ENCODE data around the gene CRNKL1. TPM values are rescaled to one million over a fixed set of nuclear protein-coding genes. Genes with fewer than 3 reads are reported as not detected.

CRNKL1 gene
- polyA plus RNA-seq, 1 of the 3 experiments (the other 2 are of a cell fraction), result 7.6 TPM

DNA sequence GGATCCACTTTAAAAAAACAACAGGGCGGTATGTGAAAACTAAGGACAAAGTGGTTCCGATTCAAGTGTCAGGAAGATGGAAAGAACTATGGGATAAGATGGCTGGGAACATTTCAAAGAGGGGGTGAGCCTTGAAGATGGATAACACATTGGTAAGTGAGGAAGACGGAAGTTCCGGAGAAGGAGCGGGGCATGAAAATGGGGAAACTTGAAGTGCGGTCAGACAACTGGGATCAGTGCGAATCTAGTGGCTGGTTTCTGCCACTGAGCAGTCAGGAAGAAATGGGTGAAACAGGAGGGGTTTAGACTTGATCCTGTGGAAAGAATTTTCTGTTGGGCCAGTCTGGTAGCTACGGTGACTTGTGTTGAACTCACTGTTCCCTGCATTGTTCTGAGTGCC is 33.9 kb downstream of the CRNKL1 start:
- H3K79me2 ChIP-seq (ENCODE audit: insufficient read depth), result peaks cover 62% of the 10 kb centered on the region
- H3K27ac ChIP-seq (ENCODE audit: low read depth in 2 of 2, low read length in 1 of 2), result peak overlapping the region in 1 of 2 experiments; percentile 63; a peak in 1 of 4 replicates
- H4K20me1 ChIP-seq (ENCODE audit: insufficient read depth), result peaks cover 28% of the 10 kb centered on the region
- no peaks in the 10 kb centered on the region for H3K9me2 ChIP-seq
- no peak for DNase-seq
- 53% methylated on average over 8 of the region's 8 CpGs for WGBS (ENCODE audit: low lambda C conversion rate)
- TF ChIP-seq, protein P1, sequence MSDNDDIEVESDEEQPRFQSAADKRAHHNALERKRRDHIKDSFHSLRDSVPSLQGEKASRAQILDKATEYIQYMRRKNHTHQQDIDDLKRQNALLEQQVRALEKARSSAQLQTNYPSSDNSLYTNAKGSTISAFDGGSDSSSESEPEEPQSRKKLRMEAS (IDR thresholded peaks at IDR 0.05; ENCODE audit: low read depth), result no peak
- TF ChIP-seq NRF1 (IDR thresholded peaks at IDR 0.05; ENCODE audit: low read depth, low read length) (no peak), RCOR1 (IDR thresholded peaks at IDR 0.05; ENCODE audit: low read length) (no peak), NFIC (IDR thresholded peaks at IDR 0.05; ENCODE audit: borderline replicate concordance) (no peak), EZH2phosphoT487 (IDR thresholded peaks at IDR 0.05; ENCODE audit: borderline replicate concordance, low read depth) (no peak), FOXM1 (IDR thresholded peaks at IDR 0.05; ENCODE audit: low read depth) (no peak), TCF12 (IDR thresholded peaks at IDR 0.05) (no peak), MXI1 (IDR thresholded peaks at IDR 0.05; ENCODE audit: low read depth, low read length) (no peak)
- ChIA-PET POLR2A (interaction anchor here (1.8 kb wide), 1 partner anchor 34 kb away, joined by 11 read pairs; the partner anchor contains the start of genes CFAP61 and CRNKL1), CTCF (interaction anchor here (0.7 to 2.1 kb wide), 5 partner anchors 20 to 235 kb away, joined by 3 to 9 read pairs (median 5); partner anchors contain the start of genes CFAP61 and CRNKL1)
- H3K4me2 ChIP-seq, result peak overlapping the region; percentile 97
- peaks cover 6 to 17% of the 10 kb centered on the region in 2 experiments; a peak in 3 of 4 replicates for H3K4me1 ChIP-seq (ENCODE audit: control insufficient read depth in 1 of 2, insufficient read depth in 2 of 2, low read depth in 1 of 2, low read length in 1 of 2)
- H3K27me3 ChIP-seq (ENCODE audit: insufficient read depth), result no peaks in the 10 kb centered on the region
- H2AFZ ChIP-seq (ENCODE audit: low read depth), result no peak overlapping the region
- H3K4me3 ChIP-seq (ENCODE audit: low read depth in 2 of 2, low read length in 1 of 2), result peak overlapping the region; percentile 85 to 93
- peaks cover 3 to 12% of the 10 kb centered on the region in 2 experiments for H3K36me3 ChIP-seq (replicated peaks in 1 of 2; ENCODE audit: control insufficient read depth in 1 of 2, insufficient read depth in 2 of 2, low read length in 1 of 2)
- peaks cover 6% of the 10 kb centered on the region for H3F3A ChIP-seq (replicated peaks; ENCODE audit: insufficient read depth)
- no peaks in the 10 kb centered on the region for H3K9me3 ChIP-seq
- H3K9ac ChIP-seq, result peak overlapping the region; percentile 90

DNA sequence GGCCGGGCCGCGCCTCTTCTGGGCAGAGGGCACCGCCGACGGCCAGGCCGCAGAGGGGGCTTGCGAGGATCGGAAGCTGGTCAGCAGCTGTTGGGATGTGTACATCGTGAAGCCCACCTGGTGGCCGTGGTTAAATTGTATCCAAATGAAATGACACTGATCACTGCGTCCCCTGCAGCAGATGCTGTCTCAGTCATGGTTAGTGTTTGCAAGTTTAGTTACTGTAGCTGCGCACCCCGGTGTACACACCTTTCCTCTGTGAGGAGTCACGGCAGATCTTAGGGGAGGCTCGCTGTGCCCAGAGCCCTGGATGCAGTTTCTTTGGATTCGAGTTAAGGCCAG is 34.5 kb downstream of the CRNKL1 start:
- Histone ChIP-seq H2AFZ (ENCODE audit: low read depth) (peak overlapping the region; percentile 83; the same call in 1 of the 2 replicates), H4K20me1 (ENCODE audit: insufficient read depth) (peaks cover 25% of the 10 kb centered on the region), H3K9me2 (no peaks in the 10 kb centered on the region), H3K36me3 (replicated peaks in 1 of 2; ENCODE audit: control insufficient read depth in 1 of 2, insufficient read depth in 2 of 2, low read length in 1 of 2) (peaks cover 3 to 12% of the 10 kb centered on the region in 2 experiments), H3K4me3 (ENCODE audit: low read depth in 2 of 2, low read length in 1 of 2) (peak overlapping the region; percentile 85 to 93), H3K27me3 (ENCODE audit: insufficient read depth) (no peaks in the 10 kb centered on the region), H3K4me2 (peak overlapping the region; percentile 97), H3K27ac (ENCODE audit: low read depth in 2 of 2, low read length in 1 of 2) (peak overlapping the region; percentile 60 to 63; a peak in 2 of 4 replicates), H3K4me1 (ENCODE audit: control insufficient read depth in 1 of 2, insufficient read depth in 2 of 2, low read depth in 1 of 2, low read length in 1 of 2) (peaks cover 6 to 17% of the 10 kb centered on the region in 2 experiments; a peak in 3 of 4 replicates), H3F3A (replicated peaks; ENCODE audit: insufficient read depth) (peaks cover 6% of the 10 kb centered on the region), H3K9me3 (no peaks in the 10 kb centered on the region), H3K9ac (peak overlapping the region; percentile 90), H3K79me2 (ENCODE audit: insufficient read depth) (peaks cover 56% of the 10 kb centered on the region)
- WGBS (ENCODE audit: low lambda C conversion rate), result 0% methylated on average over 14 of the region's 17 CpGs
- no peak for DNase-seq
- ChIA-PET CTCF (interaction anchor here (0.7 to 2.1 kb wide), 9 partner anchors 21 to 235 kb away, joined by 3 to 9 read pairs (median 4); partner anchors contain the start of genes CFAP61 and CRNKL1), POLR2A (interaction anchor here (1.1 to 1.8 kb wide), 2 partner anchors 34 to 1510 kb away, joined by 3 to 11 read pairs; partner anchors contain the start of genes CFAP61, CRNKL1 and SEC23B)
- no peak for TF ChIP-seq FOXM1 (IDR thresholded peaks at IDR 0.05; ENCODE audit: low read depth)
- TF ChIP-seq, protein P2, sequence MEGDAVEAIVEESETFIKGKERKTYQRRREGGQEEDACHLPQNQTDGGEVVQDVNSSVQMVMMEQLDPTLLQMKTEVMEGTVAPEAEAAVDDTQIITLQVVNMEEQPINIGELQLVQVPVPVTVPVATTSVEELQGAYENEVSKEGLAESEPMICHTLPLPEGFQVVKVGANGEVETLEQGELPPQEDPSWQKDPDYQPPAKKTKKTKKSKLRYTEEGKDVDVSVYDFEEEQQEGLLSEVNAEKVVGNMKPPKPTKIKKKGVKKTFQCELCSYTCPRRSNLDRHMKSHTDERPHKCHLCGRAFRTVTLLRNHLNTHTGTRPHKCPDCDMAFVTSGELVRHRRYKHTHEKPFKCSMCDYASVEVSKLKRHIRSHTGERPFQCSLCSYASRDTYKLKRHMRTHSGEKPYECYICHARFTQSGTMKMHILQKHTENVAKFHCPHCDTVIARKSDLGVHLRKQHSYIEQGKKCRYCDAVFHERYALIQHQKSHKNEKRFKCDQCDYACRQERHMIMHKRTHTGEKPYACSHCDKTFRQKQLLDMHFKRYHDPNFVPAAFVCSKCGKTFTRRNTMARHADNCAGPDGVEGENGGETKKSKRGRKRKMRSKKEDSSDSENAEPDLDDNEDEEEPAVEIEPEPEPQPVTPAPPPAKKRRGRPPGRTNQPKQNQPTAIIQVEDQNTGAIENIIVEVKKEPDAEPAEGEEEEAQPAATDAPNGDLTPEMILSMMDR (IDR thresholded peaks at IDR 0.05), result 0 out of 2 replicates have a peak, but pooled peaks have one; percentile 6

All from SK-N-SH (cell line).